ENCODE measurements around the gene CALM3. TPM values are rescaled to one million over a fixed set of nuclear protein-coding genes. Genes with fewer than 3 reads are reported as not detected.

Gene CALM3
- total RNA-seq, 1 donor from 2014 or later = 237 TPM

DNA sequence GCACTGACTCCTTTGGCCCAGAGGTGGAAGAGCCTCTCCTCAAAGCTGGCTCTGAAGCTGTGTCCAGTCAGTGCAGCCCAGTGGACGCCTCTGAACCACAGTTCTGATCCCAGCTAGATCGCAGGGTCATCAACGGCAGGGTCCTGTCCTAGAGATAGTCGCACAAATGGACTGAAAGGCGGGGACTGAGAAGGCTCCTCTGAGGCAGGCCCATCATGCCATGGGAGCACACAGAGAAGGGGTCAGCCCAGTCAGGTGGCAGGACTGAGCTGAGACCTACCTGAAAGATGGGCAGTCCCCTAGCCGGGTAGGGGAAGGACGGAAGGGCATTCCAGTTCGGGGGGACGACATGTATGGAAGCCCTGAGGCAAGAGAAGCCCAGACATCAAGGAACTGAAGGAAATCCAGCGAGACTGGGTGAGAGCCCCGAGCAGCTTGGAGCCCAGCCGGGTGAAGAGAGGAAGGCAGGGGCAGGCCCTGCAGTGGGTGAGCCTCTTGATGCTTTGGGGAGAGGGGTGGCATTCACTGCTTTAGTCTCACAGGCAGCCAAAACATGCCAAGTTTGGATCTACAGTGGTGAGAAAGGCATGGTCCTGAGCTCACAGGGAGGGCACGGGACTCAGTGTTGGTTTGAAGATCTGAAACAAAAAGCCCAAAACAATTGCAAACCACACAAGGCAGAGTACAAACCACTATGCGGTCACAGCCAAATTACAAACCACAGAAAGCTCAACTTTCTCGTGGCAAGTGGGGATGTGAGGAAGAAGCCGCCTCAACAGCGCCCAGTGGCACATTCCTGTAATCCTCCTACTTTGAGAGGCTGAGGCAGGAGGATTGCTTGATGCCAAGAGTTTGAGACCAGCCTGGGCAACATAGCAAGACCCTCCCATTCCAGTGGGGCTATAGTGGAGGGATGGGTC is 10.0 kb downstream of the CALM3 start:
- ATAC-seq = no peak
- peak; percentile 54 for DNase-seq (ENCODE audit: low spot score)
- intact Hi-C loops (cut with DNase I) = loop anchor here (10.0 kb wide), 1 partner anchor 54 kb away; the partner anchor contains the start of gene DACT3

- DNase-seq (ENCODE audit: low spot score) (peak; percentile 54), ATAC-seq (no peak)
- intact Hi-C loops (cut with DNase I) = loop anchor here (10.0 kb wide), 1 partner anchor 53 kb away; the partner anchor contains the start of gene DACT3
These were observed 10.6 kb downstream of the CALM3 start for GRCh38 chr19:46611776-46612175.

- intact Hi-C loops (cut with DNase I) = loop anchor here (10.0 kb wide), 1 partner anchor 51 kb away; the partner anchor contains the start of gene DACT3
- no peak for DNase-seq (ENCODE audit: low spot score)
These were observed 12.4 kb downstream of the CALM3 start for GRCh38 chr19:46613525-46613924.

GRCh38 chr19:46614114-46614722 is 13.1 kb downstream of the CALM3 start:
- peak; percentile 93 for DNase-seq (ENCODE audit: low spot score)
- intact Hi-C loops (cut with DNase I) = loop anchor here (10.0 kb wide), 1 partner anchor 51 kb away; the partner anchor contains the start of gene DACT3
- ATAC-seq = peak; percentile 87

More at GRCh38 chr19:46613525-46613924, 12.4 kb downstream of the CALM3 start:
- ATAC-seq = no peak

DNA sequence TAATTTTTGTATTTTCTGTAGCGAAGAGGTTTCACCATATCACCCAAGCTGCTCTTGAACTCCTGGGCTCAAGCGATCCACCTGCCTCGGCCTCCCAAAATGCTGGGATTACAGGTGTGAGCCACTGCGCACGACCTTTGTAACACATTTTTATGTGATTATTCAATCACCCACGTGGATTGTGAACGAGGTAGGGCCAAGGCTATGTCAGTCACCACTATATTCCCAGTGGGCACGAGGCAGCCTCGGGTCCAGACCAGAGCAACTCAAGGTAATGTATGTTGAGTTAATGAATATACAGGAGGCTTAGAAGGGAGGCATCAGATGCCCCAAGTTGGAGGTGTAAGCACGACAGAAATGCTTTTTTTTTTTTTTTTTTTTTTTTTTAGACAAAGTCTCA is 14.8 kb downstream of the CALM3 start:
- DNase-seq (ENCODE audit: low spot score) (no peak), ATAC-seq (no peak)
- intact Hi-C loops (cut with DNase I) = loop anchor here (10.0 kb wide), 1 partner anchor 49 kb away; the partner anchor contains the start of gene DACT3

GRCh38 chr19:46616631-46617322 is 15.6 kb downstream of the CALM3 start:
- intact Hi-C loops (cut with DNase I) = loop anchor here (10.0 kb wide), 1 partner anchor 48 kb away; the partner anchor contains the start of gene DACT3
- DNase-seq (ENCODE audit: low spot score) = no peak

GRCh38 chr19:46617601-46618000 is 16.5 kb downstream of the CALM3 start:
- intact Hi-C loops (cut with DNase I) = loop anchor here (10.0 kb wide), 1 partner anchor 47 kb away; the partner anchor contains the start of gene DACT3
- ATAC-seq = no peak
- no peak for DNase-seq (ENCODE audit: low spot score)

More at GRCh38 chr19:46616631-46617322, 15.6 kb downstream of the CALM3 start:
- ATAC-seq = no peak

DNA sequence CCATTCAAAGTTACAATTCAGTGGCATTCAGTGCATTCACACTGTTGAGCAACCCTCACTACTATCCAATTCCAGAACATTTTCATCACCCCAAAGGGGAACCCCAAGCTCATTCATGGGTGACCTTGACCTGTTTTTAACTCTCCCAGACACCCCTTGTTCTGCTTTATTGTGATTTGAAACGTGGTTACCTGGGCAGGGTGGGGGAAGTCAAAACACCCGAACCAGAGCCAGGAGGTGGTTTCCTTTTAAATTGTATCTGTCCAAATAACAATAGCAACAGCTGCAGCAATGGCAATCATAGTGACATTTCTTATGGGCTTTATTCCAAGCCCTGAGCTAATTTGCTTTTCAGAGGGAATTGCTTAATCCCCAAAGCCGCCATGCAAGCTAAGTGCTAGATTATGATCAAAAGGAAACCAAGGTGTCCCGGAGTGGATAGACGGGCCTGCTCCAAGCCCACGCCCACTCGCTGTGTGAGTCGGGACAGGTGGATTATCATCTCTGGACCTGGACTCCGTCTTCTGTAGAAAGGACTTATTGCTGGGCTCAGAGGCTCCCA is 17.6 kb downstream of the CALM3 start:
- no peak for DNase-seq (ENCODE audit: low spot score)
- no peak for ATAC-seq
- intact Hi-C loops (cut with DNase I) = loop anchor here (10.0 kb wide), 1 partner anchor 46 kb away; the partner anchor contains the start of gene DACT3

GRCh38 chr19:46620267-46620666 is 19.1 kb downstream of the CALM3 start:
- DNase-seq (ENCODE audit: low spot score) (no peak), ATAC-seq (no peak)
- intact Hi-C loops (cut with DNase I) = no loop called here

DNA sequence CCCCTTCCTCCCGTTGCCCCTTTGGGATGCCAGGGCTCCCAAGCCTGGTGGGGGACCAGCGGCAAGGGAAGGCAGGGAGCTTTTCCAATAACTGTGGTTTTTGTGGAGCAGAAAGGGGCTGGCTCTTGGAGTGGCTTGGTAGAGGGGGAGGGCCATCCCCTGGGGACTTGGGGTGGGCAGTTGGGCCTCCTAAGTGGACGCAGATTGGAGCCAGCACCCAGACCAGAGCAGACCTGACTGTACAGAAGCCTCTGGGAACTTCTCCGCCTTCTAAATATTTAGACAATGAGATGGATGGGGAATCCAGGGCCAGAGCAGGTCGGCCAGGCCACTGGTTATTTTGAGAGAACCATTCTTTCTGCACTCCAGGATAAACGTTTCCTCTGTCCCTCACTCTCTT is 19.6 kb downstream of the CALM3 start:
- intact Hi-C loops (cut with DNase I) = loop anchor here (1.0 kb wide), 1 partner anchor 221 kb away; no protein-coding TSS in a partner anchor
- DNase-seq (ENCODE audit: low spot score) (no peak), ATAC-seq (peak; percentile 3)

GRCh38 chr19:46621191-46622117 is 20.3 kb downstream of the CALM3 start:
- DNase-seq (ENCODE audit: low spot score) (no peak), ATAC-seq (no peak)
- intact Hi-C loops (cut with DNase I) = loop anchor here (1.0 kb wide), 1 partner anchor 220 kb away; no protein-coding TSS in a partner anchor

GRCh38 chr19:46622118-46622446 is 21.0 kb downstream of the CALM3 start:
- ATAC-seq (no peak), DNase-seq (ENCODE audit: low spot score) (no peak)
- intact Hi-C loops (cut with DNase I) = no loop called here

- no peak for DNase-seq (ENCODE audit: low spot score)
- ATAC-seq = no peak
- intact Hi-C loops (cut with DNase I) = no loop called here
These were observed 22.9 kb downstream of the CALM3 start for GRCh38 chr19:46623915-46624502.

DNA sequence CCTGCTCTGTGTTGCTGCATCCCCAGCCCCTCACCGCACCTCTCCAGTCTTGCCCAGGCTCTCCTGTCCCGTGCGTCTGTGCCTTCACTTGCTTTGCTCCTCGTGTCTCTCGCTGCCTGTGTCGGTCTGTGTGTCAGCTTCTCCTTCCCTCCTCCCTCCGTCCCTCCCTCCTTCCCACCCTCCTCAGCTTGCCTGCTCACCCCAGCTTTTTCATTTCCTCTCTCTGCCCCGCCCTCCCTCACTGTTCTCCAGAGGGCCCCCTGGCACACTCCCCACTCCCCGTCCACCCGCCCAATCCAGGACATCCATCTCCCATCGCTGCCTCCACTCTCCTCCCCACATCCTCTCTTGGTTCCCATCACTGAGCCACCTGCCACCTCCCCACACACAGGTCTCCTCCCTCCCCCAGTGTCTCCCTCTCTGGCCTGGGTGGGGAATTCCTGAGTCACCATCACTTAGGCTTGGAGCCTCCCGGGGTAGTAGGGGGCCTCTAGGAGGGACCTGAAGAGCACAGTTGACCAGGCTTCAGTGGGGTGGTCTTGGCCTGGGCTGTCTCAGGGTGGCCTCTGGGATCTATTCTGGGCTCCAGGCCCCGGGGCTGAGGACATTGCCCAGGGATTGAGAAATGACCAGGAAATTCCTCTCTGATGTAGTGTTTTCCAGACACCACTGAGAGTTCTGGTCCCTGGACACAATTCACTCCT is 24.0 kb downstream of the CALM3 start, which contains the start of gene PTGIR:
Gene PTGIR (minus strand): TSS at position 132 of the 704 bp plus-strand sequence. CDS start 864 bp downstream, outside the sequence.
- ATAC-seq (peak; percentile 81), DNase-seq (ENCODE audit: low spot score) (peak; percentile 85)
- intact Hi-C loops (cut with DNase I) = no loop called here

GRCh38 chr19:46625731-46626130 is 24.6 kb downstream of the CALM3 start:
- intact Hi-C loops (cut with DNase I) = no loop called here
- ATAC-seq = peak; percentile 3
- DNase-seq (ENCODE audit: low spot score) = no peak

GRCh38 chr19:46626446-46626845 is 25.3 kb downstream of the CALM3 start:
- DNase-seq (ENCODE audit: low spot score) = no peak
- no peak for ATAC-seq
- intact Hi-C loops (cut with DNase I) = no loop called here
